OCI-LY3 (cell line): ENCODE measurements around the gene CEP170B.

ENCODE experiments used
- H2AFZ ChIP-seq: fragments of 200-600, 300-600 bp; shearing (Covaris generic); 2 replicates; pipeline ENCODE4 v1.6.0; 2014; ENCODE audit warnings: antibody characterized with exemption, low read depth, low read length
- H3K27ac ChIP-seq: fragments of 200-600, 300-600 bp; sonication (generic); 2 replicates; pipeline ENCODE4 v1.5.1; 2014; ENCODE audit warnings: mild to moderate bottlenecking, low read length, moderate library complexity, mixed read lengths
- H3K27me3 ChIP-seq: fragments of 200-600, 300-600 bp; sonication (generic); 2 replicates; pipeline ENCODE4 v1.6.1; 2014; ENCODE audit warnings: low read depth, low read length, mixed read lengths
- H3K36me3 ChIP-seq: fragments of 200-600, 300-600 bp; sonication (generic); replicated peaks from 2 replicates; pipeline ENCODE3; 2014; ENCODE audit warnings: low read depth, low read length, mixed read lengths
- H3K4me1 ChIP-seq: fragments of 300-600, 200-600 bp; sonication (generic); 2 replicates; pipeline ENCODE4 v1.6.1; 2014; ENCODE audit warnings: low read length, mixed read lengths
- H3K4me2 ChIP-seq: fragments of 200-600, 300-600 bp; sonication (generic); 2 replicates; pipeline ENCODE4 v1.6.1; 2014; ENCODE audit warnings: low read length, mixed read lengths
- H3K4me3 ChIP-seq: fragments of 300-600, 200-600 bp; sonication (generic); 2 replicates; pipeline ENCODE4 v1.5.1; 2014; ENCODE audit warnings: antibody characterized with exemption, mild to moderate bottlenecking, low read length, moderate library complexity
- H3K79me2 ChIP-seq: fragments of 300-600, 200-600 bp; shearing (Covaris generic); 2 replicates; pipeline ENCODE4 v1.6.1; 2014; ENCODE audit warnings: mild to moderate bottlenecking, low read length, mixed read lengths
- H3K9ac ChIP-seq: fragments of 300-600, 200-600 bp; shearing (Covaris generic); 2 replicates; pipeline ENCODE4 v1.6.0; 2014; ENCODE audit warnings: mild to moderate bottlenecking, low read length, moderate library complexity
- H3K9me3 ChIP-seq: fragments of 200-600, 300-600 bp; shearing (Covaris generic); 2 replicates; pipeline ENCODE4 v1.6.1; 2014; ENCODE audit warnings: low read length, mixed read lengths; ENCODE audit not compliant: insufficient read depth
- H4K20me1 ChIP-seq: fragments of 200-600, 300-600 bp; sonication (generic); 2 replicates; pipeline ENCODE4 v1.6.1; 2016; ENCODE audit warnings: low read length, mixed read lengths; ENCODE audit not compliant: insufficient read depth
- EZH2phosphoT487 ChIP-seq: fragments of 200-600 bp; shearing (Covaris generic); IDR thresholded peaks from 2 replicates; pipeline ENCODE4 v1.6.1; 2018; ENCODE audit warnings: antibody characterized with exemption, mixed run types, low read depth
- TF ChIP-seq, protein P1 (sequence below): fragments of 200-600, 300-600 bp; sonication (generic); IDR thresholded peaks from 2 replicates; pipeline ENCODE4 v1.5.1; 2014; ENCODE audit warnings: antibody characterized with exemption, low read length, low read depth

CEP170B gene

DNA sequence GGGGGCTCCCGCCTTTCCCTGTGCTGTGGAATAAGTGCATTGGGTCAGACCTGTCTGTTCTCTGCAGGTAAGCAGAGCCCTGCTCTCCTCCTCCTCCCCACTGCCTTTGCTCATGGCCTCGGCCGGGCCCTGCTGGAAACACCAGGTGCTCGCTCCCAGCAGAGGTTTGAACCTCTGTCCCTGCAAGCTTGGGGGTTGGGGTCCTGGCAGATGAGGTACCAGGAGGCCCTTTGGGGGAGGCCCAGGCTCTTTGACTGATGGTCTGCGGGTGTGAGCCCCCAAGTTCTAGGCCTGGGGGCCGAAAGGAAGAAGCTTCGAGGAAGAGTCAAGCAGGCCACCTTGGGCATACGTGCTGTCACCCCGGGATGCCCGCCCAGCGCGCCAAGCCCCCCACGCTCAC, 22.1 kb upstream of the CEP170B start:
- no peaks in the 10 kb centered on the region for H3K36me3 ChIP-seq
- no peaks in the 10 kb centered on the region for H3K79me2 ChIP-seq
- no peaks in the 10 kb centered on the region for H3K4me1 ChIP-seq
- no peak overlapping the region for H2AFZ ChIP-seq
- H4K20me1 ChIP-seq: no peaks in the 10 kb centered on the region
- H3K9ac ChIP-seq: no peak overlapping the region
- TF ChIP-seq, protein P1, sequence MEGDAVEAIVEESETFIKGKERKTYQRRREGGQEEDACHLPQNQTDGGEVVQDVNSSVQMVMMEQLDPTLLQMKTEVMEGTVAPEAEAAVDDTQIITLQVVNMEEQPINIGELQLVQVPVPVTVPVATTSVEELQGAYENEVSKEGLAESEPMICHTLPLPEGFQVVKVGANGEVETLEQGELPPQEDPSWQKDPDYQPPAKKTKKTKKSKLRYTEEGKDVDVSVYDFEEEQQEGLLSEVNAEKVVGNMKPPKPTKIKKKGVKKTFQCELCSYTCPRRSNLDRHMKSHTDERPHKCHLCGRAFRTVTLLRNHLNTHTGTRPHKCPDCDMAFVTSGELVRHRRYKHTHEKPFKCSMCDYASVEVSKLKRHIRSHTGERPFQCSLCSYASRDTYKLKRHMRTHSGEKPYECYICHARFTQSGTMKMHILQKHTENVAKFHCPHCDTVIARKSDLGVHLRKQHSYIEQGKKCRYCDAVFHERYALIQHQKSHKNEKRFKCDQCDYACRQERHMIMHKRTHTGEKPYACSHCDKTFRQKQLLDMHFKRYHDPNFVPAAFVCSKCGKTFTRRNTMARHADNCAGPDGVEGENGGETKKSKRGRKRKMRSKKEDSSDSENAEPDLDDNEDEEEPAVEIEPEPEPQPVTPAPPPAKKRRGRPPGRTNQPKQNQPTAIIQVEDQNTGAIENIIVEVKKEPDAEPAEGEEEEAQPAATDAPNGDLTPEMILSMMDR: no peak
- no peak for TF ChIP-seq EZH2phosphoT487
- no peak overlapping the region for H3K4me3 ChIP-seq
- no peaks in the 10 kb centered on the region for H3K9me3 ChIP-seq
- peaks cover 3% of the 10 kb centered on the region for H3K27me3 ChIP-seq
- no peak overlapping the region for H3K4me2 ChIP-seq
- H3K27ac ChIP-seq: no peak overlapping the region

DNA sequence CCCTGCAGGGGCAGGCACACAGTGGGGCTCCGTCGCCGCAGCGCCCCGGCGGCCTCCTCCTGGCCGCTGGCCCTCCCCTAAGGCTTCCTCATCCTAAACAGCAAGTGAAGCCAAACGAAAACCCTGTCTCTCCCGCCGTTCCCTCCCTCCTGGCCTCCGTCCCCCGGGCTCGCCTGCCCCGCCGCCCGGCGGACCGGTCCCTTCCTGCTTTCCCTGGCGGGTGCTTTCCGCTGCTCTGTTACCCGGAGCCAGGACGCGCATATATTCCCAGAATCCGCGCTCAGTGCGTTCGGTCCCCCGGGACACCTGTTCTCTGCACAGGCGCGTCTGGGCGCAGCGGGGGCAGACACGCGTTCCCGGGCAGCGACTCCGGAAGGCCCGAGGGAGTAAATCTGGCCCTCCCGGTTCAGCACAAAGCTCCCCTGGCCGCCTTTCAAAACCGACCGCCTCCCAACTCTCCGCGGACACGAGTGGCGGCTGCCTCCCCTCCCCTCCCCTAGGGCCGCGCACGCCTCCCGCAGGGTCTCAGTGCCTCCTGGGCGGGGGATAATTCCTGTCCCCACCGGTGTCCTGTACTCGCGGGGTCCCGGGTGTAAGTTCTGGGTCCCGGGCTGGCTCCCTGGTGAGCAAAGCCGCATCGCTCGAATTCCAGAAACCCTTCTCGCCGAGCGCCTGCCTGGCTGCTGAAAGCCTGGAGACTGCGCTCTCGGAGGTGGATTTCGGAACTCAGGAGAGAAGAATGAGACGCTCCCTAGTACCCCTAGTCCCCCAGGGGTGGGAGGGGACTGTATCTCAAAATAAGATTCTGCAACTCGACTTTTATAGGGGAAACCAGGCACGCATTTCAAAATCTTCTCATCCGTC, 21.4 kb upstream of the CEP170B start:
- Histone ChIP-seq H3K4me2 (no peak overlapping the region), H3K9ac (no peak overlapping the region), H3K4me3 (no peak overlapping the region), H2AFZ (no peak overlapping the region), H3K36me3 (no peaks in the 10 kb centered on the region), H3K27me3 (peaks cover 3% of the 10 kb centered on the region), H3K4me1 (no peaks in the 10 kb centered on the region), H3K9me3 (no peaks in the 10 kb centered on the region), H3K27ac (no peak overlapping the region), H3K79me2 (no peaks in the 10 kb centered on the region), H4K20me1 (no peaks in the 10 kb centered on the region)
- TF ChIP-seq, protein P1: no peak
- TF ChIP-seq EZH2phosphoT487: no peak

- H3K36me3 ChIP-seq: no peaks in the 10 kb centered on the region
- H3K27me3 ChIP-seq: peaks cover 3% of the 10 kb centered on the region
- H3K9ac ChIP-seq: no peak overlapping the region
- H3K4me3 ChIP-seq: no peak overlapping the region
- H2AFZ ChIP-seq: no peak overlapping the region
- no peaks in the 10 kb centered on the region for H4K20me1 ChIP-seq
- no peak overlapping the region for H3K27ac ChIP-seq
- no peak for TF ChIP-seq EZH2phosphoT487
- TF ChIP-seq, protein P1: no peak
- H3K79me2 ChIP-seq: no peaks in the 10 kb centered on the region
- H3K4me2 ChIP-seq: no peak overlapping the region
- H3K4me1 ChIP-seq: no peaks in the 10 kb centered on the region
- H3K9me3 ChIP-seq: no peaks in the 10 kb centered on the region
Measured at GRCh38 chr14:104844306-104845032, 20.6 kb upstream of the CEP170B start.

DNA sequence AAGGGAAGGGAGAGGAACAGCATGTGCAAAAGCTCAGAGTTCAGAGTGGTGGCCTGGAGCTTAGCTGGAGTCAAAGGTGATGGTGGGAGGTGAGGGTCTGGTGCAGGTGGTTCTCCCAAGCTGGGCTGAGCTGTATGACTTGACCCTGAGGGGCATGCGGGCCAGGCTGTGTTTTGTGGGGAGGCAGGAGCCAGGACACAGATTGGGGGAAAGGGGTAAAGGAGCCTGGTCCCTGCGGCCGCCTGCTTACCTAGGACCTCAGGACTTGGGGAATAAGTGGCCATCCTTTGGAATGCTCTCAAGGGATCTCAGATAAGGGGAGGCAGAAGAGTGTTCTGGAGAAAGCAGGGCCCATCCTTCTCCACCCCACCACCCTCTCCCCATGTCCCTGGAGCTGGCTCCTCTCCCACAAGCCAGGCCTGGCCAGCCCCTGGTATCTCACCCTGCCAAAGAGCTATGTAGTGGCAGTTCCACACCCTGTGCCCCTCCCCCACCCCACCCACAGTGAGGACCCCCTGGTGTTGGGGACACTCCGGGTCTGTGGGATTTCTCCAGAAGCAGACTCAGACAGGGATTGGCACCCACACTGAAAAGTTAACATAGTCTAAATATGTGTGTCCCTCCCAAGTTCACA, 19.9 kb upstream of the CEP170B start:
- Histone ChIP-seq H3K36me3 (no peaks in the 10 kb centered on the region), H3K9me3 (no peaks in the 10 kb centered on the region), H3K9ac (no peak overlapping the region), H3K79me2 (no peaks in the 10 kb centered on the region), H3K4me3 (no peak overlapping the region), H3K4me1 (no peaks in the 10 kb centered on the region), H3K27me3 (peaks cover 3% of the 10 kb centered on the region), H3K4me2 (no peak overlapping the region), H2AFZ (no peak overlapping the region), H3K27ac (no peak overlapping the region), H4K20me1 (no peaks in the 10 kb centered on the region)
- TF ChIP-seq, protein P1: no peak
- no peak for TF ChIP-seq EZH2phosphoT487
